Endothelial cell of umbilical vein (primary cell): ENCODE results near the gene RAB4B. TPM values are rescaled to one million over a fixed set of nuclear protein-coding genes. Genes with fewer than 3 reads are reported as not detected.

Experiments
- BruUV-seq: library from RNA; stranded (reverse); fragments of 400-500 nt; replicated peaks from 2 replicates; lab custom pipeline; 2021; lab: Mats Ljungman, UMichigan
- CTCF ChIA-PET: fragments of 300-600, 350-600 bp; sonication (Branson Sonifier 250); formaldehyde crosslinking; loops from one replicate; lab custom pipeline; 2021; ENCODE audit warnings: antibody characterized with exemption, inconsistent platforms; lab: Charles Lee
- POLR2A ChIA-PET: fragments of 300-600, 350-600 bp; sonication (Branson Sonifier 250); formaldehyde crosslinking; loops from one replicate; lab custom pipeline; 2021; ENCODE audit warnings: antibody characterized with exemption, inconsistent platforms; lab: Charles Lee
- DNase-seq: peaks from one replicate; pipeline ENCODE4 v3.0.0-alpha.2; 2011; ENCODE audit warnings: low read depth, low spot score
- FAIRE-seq: peaks from 2 replicates; lab custom pipeline; 2011; peaks lifted over from hg19 to GRCh38; lab: Jason Lieb, UNC
- H2AFZ ChIP-seq: 2 replicates; pipeline ENCODE4 v1.6.0; 2012; ENCODE audit warnings: low read depth, low read length, control low read depth, inconsistent platforms
- H3K27ac ChIP-seq: 2 replicates; pipeline ENCODE4 v1.5.1; 2011; ENCODE audit warnings: low read depth, mild to moderate bottlenecking, control low read depth, low read length, moderate library complexity; ENCODE audit not compliant: insufficient read depth
- H3K27me3 ChIP-seq, 2 experiments: 2 replicates each; pipeline versions ENCODE4 v1.6.0 to v1.6.1; 2011; ENCODE audit warnings: low read length in 2 of 2, mixed read lengths in 1 of 2; ENCODE audit not compliant: control insufficient read depth in 2 of 2, insufficient read depth in 2 of 2
- H3K36me3 ChIP-seq, 2 experiments: 2 replicates in 1 of 2; 3 replicates in 1 of 2; pipeline ENCODE4 v1.5.1; 2011; ENCODE audit warnings: low read length in 2 of 2, mild to moderate bottlenecking in 1 of 2, moderate library complexity in 1 of 2; ENCODE audit not compliant: control insufficient read depth in 2 of 2, insufficient read depth in 2 of 2; ENCODE audit errors: extremely low read depth in 1 of 2
- H3K4me1 ChIP-seq: 3 replicates; pipeline ENCODE4 v1.5.1; 2011; ENCODE audit warnings: mild to moderate bottlenecking, low read length; ENCODE audit not compliant: control insufficient read depth, insufficient read depth; ENCODE audit errors: extremely low read depth
- H3K4me2 ChIP-seq: 2 replicates; pipeline ENCODE4 v1.6.1; 2011; ENCODE audit warnings: low read length, control low read depth, mixed read lengths; ENCODE audit not compliant: insufficient read depth
- H3K4me3 ChIP-seq, 3 experiments: fragments of 200-600 bp in 1 of 3; sonication (generic), shearing (Covaris generic) in 1 of 3; replicated peaks in 1 of 3; 2 replicates each; pipeline ENCODE4 v1.5.1; 2011 to 2016; ENCODE audit warnings: control low read depth in 3 of 3, low read length in 3 of 3, mild to moderate bottlenecking in 2 of 3, inconsistent platforms in 1 of 3, low read depth in 1 of 3, moderate library complexity in 1 of 3; ENCODE audit not compliant: insufficient read depth in 1 of 3
- H3K79me2 ChIP-seq: 2 replicates; pipeline ENCODE4 v1.6.0; 2012; ENCODE audit warnings: low read length, inconsistent platforms; ENCODE audit not compliant: control insufficient read depth, insufficient read depth
- H3K9ac ChIP-seq: replicated peaks from 2 replicates; pipeline ENCODE3; 2011; ENCODE audit warnings: low read length, control low read depth; ENCODE audit not compliant: insufficient read depth; ENCODE audit errors: extremely low read depth
- H3K9me1 ChIP-seq: replicated peaks from 3 replicates; pipeline ENCODE4 v1.6.0; 2011; ENCODE audit warnings: mild to moderate bottlenecking, low read length; ENCODE audit not compliant: control insufficient read depth, insufficient read depth; ENCODE audit errors: extremely low read depth
- H3K9me3 ChIP-seq: replicated peaks from 2 replicates; pipeline ENCODE4 v1.5.1; 2012; ENCODE audit warnings: low read length, inconsistent platforms; ENCODE audit not compliant: control insufficient read depth, insufficient read depth
- H4K20me1 ChIP-seq: replicated peaks from 2 replicates; pipeline ENCODE3; 2011; ENCODE audit warnings: mild to moderate bottlenecking, low read length; ENCODE audit not compliant: control insufficient read depth, insufficient read depth; ENCODE audit errors: extremely low read depth
- EZH2 ChIP-seq: IDR thresholded peaks from 2 replicates; pipeline ENCODE4 v1.6.1; 2012; ENCODE audit warnings: borderline replicate concordance, low read depth, mild to moderate bottlenecking, moderate library complexity, low read length, inconsistent platforms; ENCODE audit not compliant: severe bottlenecking
- FOS ChIP-seq: IDR thresholded peaks from 2 replicates; pipeline ENCODE4 v1.6.1; 2011; ENCODE audit warnings: mild to moderate bottlenecking, low read length, moderate library complexity, borderline replicate concordance; ENCODE audit not compliant: insufficient read depth
- GATA2 ChIP-seq: IDR thresholded peaks from 2 replicates; pipeline ENCODE4 v1.7.0; 2011; ENCODE audit warnings: low read depth, mild to moderate bottlenecking, moderate library complexity, mixed read lengths, low read length; ENCODE audit not compliant: insufficient read length, insufficient read depth
- JUN ChIP-seq: IDR thresholded peaks from 2 replicates; pipeline ENCODE4 v1.6.1; 2011; ENCODE audit warnings: borderline replicate concordance, low read depth; ENCODE audit not compliant: insufficient read length, insufficient read depth
- MYC ChIP-seq: IDR thresholded peaks from one replicate; pipeline ENCODE4 v1.6.1; 2011; ENCODE audit warnings: mild to moderate bottlenecking, low read depth, low read length
- POLR2A ChIP-seq: IDR thresholded peaks from 2 replicates; pipeline ENCODE4 v1.6.1; 2012; ENCODE audit warnings: low read depth, mild to moderate bottlenecking, control low read depth, low read length
- POLR2AphosphoS5 ChIP-seq: IDR thresholded peaks from 2 replicates; pipeline ENCODE4 v1.6.1; 2012; ENCODE audit warnings: low read depth, mild to moderate bottlenecking, control low read depth, low read length, moderate library complexity; ENCODE audit not compliant: insufficient read depth
- dilution Hi-C: fragments of 300-500 bp; cut with MboI; formaldehyde crosslinking; loops from one replicate; pipeline ENCODE4 v1.15.0; 2019; ENCODE audit warnings: low sequenced_read_pairs; ENCODE audit not compliant: extremely low pct_ligation_motif_present
- intact Hi-C: fragments of 100-400 bp; cut with micrococcal nuclease; formaldehyde crosslinking; loops from one replicate; pipeline ENCODE4 v1.10.0; 2022
- polyA plus RNA-seq, 4 experiments: library from polyadenylated mRNA; depleted of rRNA in 3 of 4; stranded (reverse) in 3 of 4; unstranded in 1 of 4; fragments of >200 nt; gene quantifications; 2 replicates each; pipeline versions ENCODE4 v1.2.1 to v1.2.3, GENCODE V29; 2011 to 2012; ENCODE audit warnings: missing spikeins in 1 of 4
- total RNA-seq: library from RNA; stranded (reverse); gene quantifications from 2 replicates; pipeline ENCODE4 v1.2.3, GENCODE V29; 2021
- TF ChIP-seq, protein P1 (sequence below): IDR thresholded peaks from 2 replicates; pipeline ENCODE4 v1.6.1; 2011; ENCODE audit not compliant: insufficient read depth, insufficient read length
- TF ChIP-seq, protein P2 (sequence below), 2 donors: IDR thresholded peaks; 1 replicate in 1 of 2; 2 replicates in 1 of 2; pipeline ENCODE4 v1.5.1; 2011; ENCODE audit warnings: low read length in 2 of 2, mild to moderate bottlenecking in 2 of 2, moderate library complexity in 2 of 2, control low read depth in 1 of 2, inconsistent platforms in 1 of 2, low read depth in 1 of 2; ENCODE audit not compliant: insufficient read depth in 1 of 2; ENCODE audit errors: extremely low read depth in 1 of 2

The RAB4B gene
- total and polyA plus RNA-seq, 2 donors (not counting 3 experiments of a cell fraction or from before 2014, with no cell fraction given), result 33.6 to 61.0 TPM

DNA sequence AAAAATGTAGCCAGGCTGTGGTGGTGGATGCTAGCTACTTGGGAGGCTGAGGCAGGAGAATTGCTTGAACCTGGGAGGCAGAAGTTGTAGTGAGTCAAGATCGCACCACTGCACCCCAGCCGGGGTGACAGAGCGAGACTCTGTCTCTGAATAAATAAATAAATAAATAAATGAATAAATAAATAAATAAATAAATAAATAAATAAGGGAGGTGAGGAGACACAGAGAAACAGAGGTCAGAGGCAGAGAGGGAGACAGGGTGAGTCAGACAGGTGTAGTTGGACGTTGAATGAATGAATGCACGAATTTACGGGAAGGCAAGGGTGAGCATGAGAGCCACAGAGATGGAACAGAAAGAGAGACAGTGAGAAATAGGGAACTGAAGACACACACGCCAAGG, 3.1 kb downstream of the RAB4B start:
- CTCF ChIA-PET, result no interaction called here
- Histone ChIP-seq H3K4me3 (no peak overlapping the region), H3K79me2 (no peaks in the 10 kb centered on the region), H3K9ac (no peak overlapping the region), H3K9me1 (no peaks in the 10 kb centered on the region), H2AFZ (no peak overlapping the region), H3K4me1 (peaks cover 17% of the 10 kb centered on the region), H3K27ac (no peak overlapping the region), H3K9me3 (no peaks in the 10 kb centered on the region), H3K27me3 (no peaks in the 10 kb centered on the region), H3K36me3 (no peaks in the 10 kb centered on the region), H4K20me1 (no peaks in the 10 kb centered on the region), H3K4me2 (no peak overlapping the region)
- FAIRE-seq (no peak), DNase-seq (no peak)
- intact Hi-C loops, result no loop called here
- dilution Hi-C loops, result no loop called here
- POLR2A ChIA-PET, result interaction anchor here (0.6 kb wide), 1 partner anchor 15 kb away, joined by 3 read pairs; no protein-coding TSS in a partner anchor
- TF ChIP-seq, protein P1, sequence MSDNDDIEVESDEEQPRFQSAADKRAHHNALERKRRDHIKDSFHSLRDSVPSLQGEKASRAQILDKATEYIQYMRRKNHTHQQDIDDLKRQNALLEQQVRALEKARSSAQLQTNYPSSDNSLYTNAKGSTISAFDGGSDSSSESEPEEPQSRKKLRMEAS, result no peak
- TF ChIP-seq JUN (no peak), POLR2A (no peak), EZH2 (no peak), GATA2 (no peak), MYC (no peak), POLR2AphosphoS5 (no peak), FOS (no peak)
- TF ChIP-seq, protein P2, sequence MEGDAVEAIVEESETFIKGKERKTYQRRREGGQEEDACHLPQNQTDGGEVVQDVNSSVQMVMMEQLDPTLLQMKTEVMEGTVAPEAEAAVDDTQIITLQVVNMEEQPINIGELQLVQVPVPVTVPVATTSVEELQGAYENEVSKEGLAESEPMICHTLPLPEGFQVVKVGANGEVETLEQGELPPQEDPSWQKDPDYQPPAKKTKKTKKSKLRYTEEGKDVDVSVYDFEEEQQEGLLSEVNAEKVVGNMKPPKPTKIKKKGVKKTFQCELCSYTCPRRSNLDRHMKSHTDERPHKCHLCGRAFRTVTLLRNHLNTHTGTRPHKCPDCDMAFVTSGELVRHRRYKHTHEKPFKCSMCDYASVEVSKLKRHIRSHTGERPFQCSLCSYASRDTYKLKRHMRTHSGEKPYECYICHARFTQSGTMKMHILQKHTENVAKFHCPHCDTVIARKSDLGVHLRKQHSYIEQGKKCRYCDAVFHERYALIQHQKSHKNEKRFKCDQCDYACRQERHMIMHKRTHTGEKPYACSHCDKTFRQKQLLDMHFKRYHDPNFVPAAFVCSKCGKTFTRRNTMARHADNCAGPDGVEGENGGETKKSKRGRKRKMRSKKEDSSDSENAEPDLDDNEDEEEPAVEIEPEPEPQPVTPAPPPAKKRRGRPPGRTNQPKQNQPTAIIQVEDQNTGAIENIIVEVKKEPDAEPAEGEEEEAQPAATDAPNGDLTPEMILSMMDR (IDR thresholded peaks at IDR 0.05; ENCODE audit: extremely low read depth in 1 of 2, insufficient read depth in 1 of 2, low read depth in 1 of 2, low read length in 2 of 2), result no peak
- no TSS peak for BruUV-seq
